SK-N-SH (cell line): ENCODE data around the gene FRMD4B. TPM values are rescaled to one million over a fixed set of nuclear protein-coding genes. Genes with fewer than 3 reads are reported as not detected.
A peak's percentile ranks its signal among the peaks of the same experiment; 100 is the strongest.

Source experiments
- CTCF ChIA-PET: fragments of 300-600, 350-600 bp; formaldehyde crosslinking; extraction: SDS; loops from one replicate; lab custom pipeline; 2021; lab: Yijun Ruan, JAX
- POLR2A ChIA-PET: fragments of 350-600 bp; sonication (Branson Sonifier 250); formaldehyde crosslinking; extraction: SDS; loops from one replicate; lab custom pipeline; 2020; ENCODE audit warnings: antibody characterized with exemption, inconsistent platforms; lab: Yijun Ruan, JAX
- DNase-seq: peaks from one replicate; pipeline ENCODE4 v3.0.0; 2012
- H2AFZ ChIP-seq: fragments of 200-600 bp; sonication (generic); 2 replicates; pipeline ENCODE4 v1.8.1; 2016; ENCODE audit warnings: antibody characterized with exemption, mild to moderate bottlenecking, low read depth
- H3F3A ChIP-seq: fragments of 200-600 bp; sonication (generic); replicated peaks from 2 replicates; pipeline ENCODE3; 2016; ENCODE audit warnings: antibody characterized with exemption, mild to moderate bottlenecking; ENCODE audit not compliant: insufficient read depth
- H3K27ac ChIP-seq, 2 experiments: fragments of 200-500 bp in 1 of 2; fragments of 200-600 bp in 1 of 2; sonication (Bioruptor generic) in 1 of 2; sonication (generic), shearing (Covaris generic) in 1 of 2; 2 replicates each; pipeline versions ENCODE4 v1.5.1 to v1.6.1; 2014 to 2016; ENCODE audit warnings: low read depth in 2 of 2, inconsistent platforms in 1 of 2, low read length in 1 of 2, mild to moderate bottlenecking in 1 of 2, mixed read lengths in 1 of 2
- H3K27me3 ChIP-seq: fragments of 200-600 bp; sonication (generic), shearing (Covaris generic); 2 replicates; pipeline ENCODE4 v1.6.1; 2016; ENCODE audit warnings: mixed run types; ENCODE audit not compliant: insufficient read depth
- H3K36me3 ChIP-seq, 2 experiments: fragments of 200-500 bp in 1 of 2; fragments of 200-600 bp in 1 of 2; sonication (Bioruptor generic) in 1 of 2; sonication (generic) in 1 of 2; replicated peaks in 1 of 2; 2 replicates each; pipeline versions ENCODE3 to v1.5.1; 2014 to 2016; ENCODE audit warnings: low read length in 1 of 2, mild to moderate bottlenecking in 1 of 2; ENCODE audit not compliant: insufficient read depth in 2 of 2, control insufficient read depth in 1 of 2
- H3K4me1 ChIP-seq, 2 experiments: fragments of 200-500 bp in 1 of 2; fragments of 200-600 bp in 1 of 2; sonication (Bioruptor generic) in 1 of 2; sonication (generic), shearing (Covaris generic) in 1 of 2; 2 replicates each; pipeline versions ENCODE4 v1.5.1 to v1.6.1; 2014 to 2016; ENCODE audit warnings: low read depth in 1 of 2, low read length in 1 of 2, mixed run types in 1 of 2; ENCODE audit not compliant: insufficient read depth in 2 of 2, control insufficient read depth in 1 of 2
- H3K4me2 ChIP-seq: fragments of 200-600 bp; sonication (generic), shearing (Covaris generic); 2 replicates; pipeline ENCODE4 v1.6.1; 2017; ENCODE audit warnings: mixed run types
- H3K4me3 ChIP-seq, 2 experiments: fragments of 200-500 bp in 1 of 2; fragments of 200-600 bp in 1 of 2; sonication (Bioruptor generic) in 1 of 2; sonication (generic), shearing (Covaris generic) in 1 of 2; 2 replicates each; pipeline versions ENCODE4 v1.5.1 to v1.8.1; 2014 to 2016; ENCODE audit warnings: low read depth in 2 of 2, inconsistent platforms in 1 of 2, low read length in 1 of 2, mild to moderate bottlenecking in 1 of 2, mixed read lengths in 1 of 2, moderate library complexity in 1 of 2
- H3K79me2 ChIP-seq: fragments of 200-600 bp; sonication (generic); 2 replicates; pipeline ENCODE4 v1.8.1; 2017; ENCODE audit warnings: mild to moderate bottlenecking; ENCODE audit not compliant: insufficient read depth
- H3K9ac ChIP-seq: fragments of 200-600 bp; sonication (generic); 2 replicates; pipeline ENCODE4 v1.6.1; 2017; ENCODE audit warnings: mixed run types
- H3K9me2 ChIP-seq: fragments of 200-600 bp; sonication (generic); 2 replicates; pipeline ENCODE4 v1.6.1; 2017; ENCODE audit warnings: mixed run types
- H3K9me3 ChIP-seq: fragments of 200-600 bp; sonication (generic); 2 replicates; pipeline ENCODE4 v1.6.1; 2017; ENCODE audit warnings: mixed run types, mild to moderate bottlenecking, moderate library complexity
- H4K20me1 ChIP-seq: fragments of 200-600 bp; sonication (generic); 2 replicates; pipeline ENCODE4 v1.6.1; 2017; ENCODE audit warnings: mild to moderate bottlenecking, mixed run types; ENCODE audit not compliant: insufficient read depth
- CTCF ChIP-seq: fragments of 200-600 bp; sonication (generic); IDR thresholded peaks from 2 replicates; pipeline ENCODE4 v1.6.1; 2017; ENCODE audit warnings: antibody characterized with exemption, mild to moderate bottlenecking, moderate library complexity
- ELF1 ChIP-seq: IDR thresholded peaks from 2 replicates; pipeline ENCODE4 v1.4.0; 2012
- EP300 ChIP-seq, 2 experiments: IDR thresholded peaks; 2 replicates each; pipeline versions ENCODE4 v1.4.0 to v1.6.1; 2012; ENCODE audit warnings: borderline replicate concordance in 1 of 2, low read depth in 1 of 2, low read length in 1 of 2
- EZH2phosphoT487 ChIP-seq: fragments of 200-600 bp; sonication (generic); IDR thresholded peaks from 2 replicates; pipeline ENCODE4 v1.6.1; 2017; ENCODE audit warnings: low read depth, mixed run types, mild to moderate bottlenecking, antibody characterized with exemption, moderate library complexity, borderline replicate concordance
- FOSL2 ChIP-seq: IDR thresholded peaks from 2 replicates; pipeline ENCODE4 v1.4.0; 2012; ENCODE audit warnings: low read depth, mild to moderate bottlenecking, moderate library complexity, borderline replicate concordance
- FOXJ3 ChIP-seq: sonication (generic); formaldehyde crosslinking; IDR thresholded peaks from 2 replicates; pipeline ENCODE4 v1.5.1; 2020; ENCODE audit warnings: mild to moderate bottlenecking, missing genetic modification reagents
- FOXM1 ChIP-seq: IDR thresholded peaks from 2 replicates; pipeline ENCODE4 v1.4.0; 2012; ENCODE audit warnings: low read depth, mild to moderate bottlenecking
- GABPA ChIP-seq: IDR thresholded peaks from 2 replicates; pipeline ENCODE4 v1.4.0; 2012; ENCODE audit warnings: low read depth, mild to moderate bottlenecking
- NFIC ChIP-seq: IDR thresholded peaks from 2 replicates; pipeline ENCODE4 v1.4.0; 2012; ENCODE audit warnings: borderline replicate concordance
- PBX3 ChIP-seq: IDR thresholded peaks from 2 replicates; pipeline ENCODE4; 2012
- RFX5 ChIP-seq: IDR thresholded peaks from 2 replicates; pipeline ENCODE4 v1.6.1; 2012; ENCODE audit warnings: mild to moderate bottlenecking, improper control_type of control experiment, low read length
- RXRA ChIP-seq: IDR thresholded peaks from 2 replicates; pipeline ENCODE4 v1.4.0; 2012; ENCODE audit warnings: low read depth, mild to moderate bottlenecking, borderline replicate concordance
- SIN3A ChIP-seq: IDR thresholded peaks from 2 replicates; pipeline ENCODE4 v1.6.1; 2012; ENCODE audit warnings: low read depth, mild to moderate bottlenecking, low read length, moderate library complexity, borderline replicate concordance
- SMC3 ChIP-seq: IDR thresholded peaks from 2 replicates; pipeline ENCODE4 v1.6.1; 2012; ENCODE audit warnings: low read depth, low read length, improper control_type of control experiment
- TAF1 ChIP-seq: IDR thresholded peaks from 2 replicates; pipeline ENCODE4 v1.6.1; 2012; ENCODE audit warnings: low read depth, mild to moderate bottlenecking, low read length, moderate library complexity, borderline replicate concordance
- TEAD4 ChIP-seq: IDR thresholded peaks from 2 replicates; pipeline ENCODE4 v1.4.0; 2012; ENCODE audit warnings: mild to moderate bottlenecking, borderline replicate concordance; ENCODE audit not compliant: insufficient read depth
- YY1 ChIP-seq: IDR thresholded peaks from 2 replicates; pipeline ENCODE4 v1.4.0; 2012; ENCODE audit warnings: low read depth, mild to moderate bottlenecking
- WGBS: methylation state at CpG from one replicate; pipeline ENCODE4 v1.1.6; 2017; ENCODE audit warnings: low lambda C conversion rate; 5-methylcytosine and 5-hydroxymethylcytosine counted together
- polyA plus RNA-seq, 3 experiments: library from polyadenylated mRNA; depleted of rRNA; stranded (reverse); fragments of >200 nt; gene quantifications; 2 replicates each; pipeline ENCODE4 v1.2.3, GENCODE V29; 2012

Gene FRMD4B
- polyA plus RNA-seq, 1 of the 3 experiments (the other 2 are of a cell fraction): 0.53 TPM

GRCh38 chr3:69126999-69127398 lies 258.9 kb downstream of the FRMD4B start (continued):
- TF ChIP-seq TAF1 (no peak), YY1 (no peak)

- no peak overlapping the region for H3K4me2 ChIP-seq
- no peak overlapping the region for H2AFZ ChIP-seq
- no peak overlapping the region for H3K27ac ChIP-seq
- H3K27me3 ChIP-seq: no peaks in the 10 kb centered on the region
- no peaks in the 10 kb centered on the region for H3K36me3 ChIP-seq
- H3K9ac ChIP-seq: no peak overlapping the region
- H3F3A ChIP-seq: no peaks in the 10 kb centered on the region
- no peak for DNase-seq
- TF ChIP-seq SMC3: no peak
- no peak for TF ChIP-seq ELF1
- no peak for TF ChIP-seq RXRA
- TF ChIP-seq TAF1: no peak
- no peak for TF ChIP-seq FOXM1
- TF ChIP-seq NFIC: no peak
- no peak for TF ChIP-seq SIN3A
- no peak for TF ChIP-seq EP300 (IDR thresholded peaks at IDR 0.05; ENCODE audit: borderline replicate concordance in 1 of 2, low read depth in 1 of 2, low read length in 1 of 2)
- no peak for TF ChIP-seq TEAD4
- no peak for TF ChIP-seq EZH2phosphoT487
- TF ChIP-seq YY1: no peak
- TF ChIP-seq, all 33 proteins: peak for 0
- ChIA-PET CTCF (interaction anchor here (1.1 to 1.6 kb wide), 4 partner anchors 36 to 300 kb away, joined by 3 to 5 read pairs (median 4); no protein-coding TSS in a partner anchor), POLR2A (no interaction called here)
- no peaks in the 10 kb centered on the region for H3K79me2 ChIP-seq
- 76% methylated on average over 3 of the region's 3 CpGs for WGBS
- H3K9me2 ChIP-seq: no peaks in the 10 kb centered on the region
- H4K20me1 ChIP-seq: no peaks in the 10 kb centered on the region
- no peak overlapping the region for H3K4me3 ChIP-seq
- H3K9me3 ChIP-seq: no peaks in the 10 kb centered on the region
- no peaks in the 10 kb centered on the region for H3K4me1 ChIP-seq
Measured at GRCh38 chr3:69126216-69126615, 259.7 kb downstream of the FRMD4B start.

GRCh38 chr3:69122403-69122802 lies 263.5 kb downstream of the FRMD4B start, which contains the start of gene LMOD3:
LMOD3 (minus strand) TSS chr3:69122595; CDS start chr3:69122386, 209 bp downstream.
- H2AFZ ChIP-seq: peak within 1 kb of the TSS; percentile 14; the same call in 1 of the 2 replicates
- H3K9me3 ChIP-seq: no peaks in the 10 kb centered on the region
- POLR2A ChIA-PET: no interaction called here
- H3K4me3 ChIP-seq: no peak within 1 kb of the TSS
- H3K4me2 ChIP-seq: no peak within 1 kb of the TSS
- WGBS: 89% methylated on average over 3 of the region's 3 CpGs
- H3K27me3 ChIP-seq: no peaks in the 10 kb centered on the region
- CTCF ChIA-PET: interaction anchor here (1.1 to 6.7 kb wide), 5 partner anchors 9 to 301 kb away, joined by 3 to 58 read pairs (median 6); no protein-coding TSS in a partner anchor
- no peaks in the 10 kb centered on the region for H3F3A ChIP-seq
- no peak for DNase-seq
- no peaks in the 10 kb centered on the region for H4K20me1 ChIP-seq
- no peaks in the 10 kb centered on the region for H3K4me1 ChIP-seq
- no peaks in the 10 kb centered on the region for H3K9me2 ChIP-seq
- H3K27ac ChIP-seq: no peak within 1 kb of the TSS
- no peaks in the 10 kb centered on the region for H3K36me3 ChIP-seq
- no peak for TF ChIP-seq FOXJ3 (CRISPR knock-in tag)
- TF ChIP-seq SMC3: no peak
- no peak for TF ChIP-seq GABPA
- no peak for TF ChIP-seq FOSL2
- TF ChIP-seq CTCF: no peak
- no peak for TF ChIP-seq PBX3
- no peak for TF ChIP-seq RFX5
- TF ChIP-seq FOXM1: no peak
- TF ChIP-seq, all 33 proteins: peak for 0
- Histone ChIP-seq H3K79me2 (no peaks in the 10 kb centered on the region), H3K9ac (no peak within 1 kb of the TSS)
